ENCODE results near the gene UBE3A.

The UBE3A gene

GRCh38 chr15:25287823-25288222 is 151.0 kb downstream of the UBE3A start:
- WGBS, 2 experiments = 88 to 90% methylated on average over 3 of the region's 3 CpGs

More at GRCh38 chr15:25287823-25288222, 151.0 kb downstream of the UBE3A start:
- H3K9me3 ChIP-seq (ENCODE audit: control insufficient read depth, low read length) = no peaks in the 10 kb centered on the region
- no peaks in the 10 kb centered on the region for H3K36me3 ChIP-seq (ENCODE audit: control insufficient read depth, insufficient read depth, low read length)
- no peak overlapping the region for H3K27ac ChIP-seq (ENCODE audit: insufficient read depth, low read depth, low read length, poor library complexity, severe bottlenecking)
- H3K4me1 ChIP-seq (ENCODE audit: control insufficient read depth, insufficient read depth, low read length) = no peaks in the 10 kb centered on the region
- no peak overlapping the region for H3K4me3 ChIP-seq (ENCODE audit: insufficient read depth, low read depth, low read length)
- no peaks in the 10 kb centered on the region for H3K27me3 ChIP-seq (ENCODE audit: control insufficient read depth, insufficient read depth, low read length, poor library complexity, severe bottlenecking)
